GM18526 (cell line): ENCODE data around the gene AHSG.
A peak's percentile ranks its signal among the peaks of the same experiment; 100 is the strongest.

Experiments used
- POLR2A ChIP-seq: IDR thresholded peaks from 3 replicates; pipeline ENCODE4 v1.6.1; 2011; ENCODE audit not compliant: insufficient read length; ENCODE audit errors: extremely low read depth

The AHSG gene, protein sequence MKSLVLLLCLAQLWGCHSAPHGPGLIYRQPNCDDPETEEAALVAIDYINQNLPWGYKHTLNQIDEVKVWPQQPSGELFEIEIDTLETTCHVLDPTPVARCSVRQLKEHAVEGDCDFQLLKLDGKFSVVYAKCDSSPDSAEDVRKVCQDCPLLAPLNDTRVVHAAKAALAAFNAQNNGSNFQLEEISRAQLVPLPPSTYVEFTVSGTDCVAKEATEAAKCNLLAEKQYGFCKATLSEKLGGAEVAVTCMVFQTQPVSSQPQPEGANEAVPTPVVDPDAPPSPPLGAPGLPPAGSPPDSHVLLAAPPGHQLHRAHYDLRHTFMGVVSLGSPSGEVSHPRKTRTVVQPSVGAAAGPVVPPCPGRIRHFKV

GRCh38 chr3:186612721-186613636 is at the start of gene AHSG:
TSS of gene AHSG (plus strand) at chr3:186613060. CDS start at chr3:186613142, 82 bp downstream.
- TF ChIP-seq POLR2A: no peak

- TF ChIP-seq POLR2A: no peak
Observed at GRCh38 chr3:186564586-186564985, 48.3 kb upstream of the AHSG start.

DNA sequence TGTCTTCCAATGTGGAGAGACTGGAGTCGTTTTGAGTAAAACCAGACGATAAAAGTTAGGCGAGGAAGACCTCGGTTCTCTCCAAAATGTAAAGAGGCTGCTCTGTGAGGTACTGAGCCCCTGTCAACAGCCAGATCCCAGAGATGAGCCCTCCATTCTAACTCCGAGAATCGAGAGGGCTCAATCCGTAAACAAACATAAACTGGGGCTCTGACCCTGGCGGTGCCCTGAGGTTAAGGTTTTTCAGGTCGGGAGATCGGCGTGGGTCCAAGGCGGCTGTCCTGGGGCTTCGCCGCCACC is 46.1 kb upstream of the AHSG start:
- TF ChIP-seq POLR2A: no peak

DNA sequence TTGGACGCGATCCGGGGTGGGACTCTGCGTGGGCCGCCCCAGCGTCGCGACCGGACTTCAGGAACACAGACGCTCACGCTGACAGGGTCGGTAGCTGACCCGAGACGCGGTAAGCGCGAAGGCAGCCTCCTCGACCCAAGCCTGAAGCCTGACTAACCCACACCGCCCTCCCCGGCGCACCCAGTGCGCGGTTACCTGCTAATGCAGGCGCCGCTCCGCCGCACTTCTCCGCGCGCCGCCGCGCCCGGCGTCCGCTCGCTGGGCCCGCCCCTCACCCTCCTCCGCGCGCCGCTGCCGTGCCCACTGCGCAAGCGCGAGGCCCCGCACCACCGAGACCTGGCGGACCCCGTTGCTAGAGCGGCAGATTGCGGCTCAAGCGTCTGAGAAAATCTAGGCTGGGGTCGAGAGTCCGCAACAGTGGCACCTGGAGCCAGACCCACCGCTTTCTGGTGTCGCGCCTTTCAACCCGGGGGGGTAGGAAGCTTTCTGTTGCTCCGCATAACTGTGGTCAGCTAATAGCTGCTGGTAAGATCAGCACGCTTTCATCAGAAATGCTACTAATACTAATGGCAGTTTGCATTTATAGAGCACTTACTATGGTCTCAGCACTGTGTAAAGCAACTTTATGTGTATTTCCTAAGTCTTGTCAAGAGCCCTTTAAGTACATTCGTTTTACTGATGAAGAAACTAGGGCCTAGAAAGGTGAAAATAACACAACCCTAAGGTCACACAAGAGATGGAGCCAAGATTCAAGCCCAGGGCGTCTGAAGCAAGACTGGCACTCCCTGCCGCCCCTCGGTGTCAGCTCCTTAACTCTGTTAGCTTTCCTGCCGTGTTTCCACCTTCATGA is 45.6 kb upstream of the AHSG start, which contains the start of gene TBCCD1:
TSS of gene TBCCD1 (minus strand) at position 268 of the 850 bp plus-strand sequence. CDS start 3,010 bp downstream, outside the sequence.
- TF ChIP-seq POLR2A: peak; percentile 97

GRCh38 chr3:186569779-186570095 is 43.1 kb upstream of the AHSG start:
- no peak for TF ChIP-seq POLR2A

DNA sequence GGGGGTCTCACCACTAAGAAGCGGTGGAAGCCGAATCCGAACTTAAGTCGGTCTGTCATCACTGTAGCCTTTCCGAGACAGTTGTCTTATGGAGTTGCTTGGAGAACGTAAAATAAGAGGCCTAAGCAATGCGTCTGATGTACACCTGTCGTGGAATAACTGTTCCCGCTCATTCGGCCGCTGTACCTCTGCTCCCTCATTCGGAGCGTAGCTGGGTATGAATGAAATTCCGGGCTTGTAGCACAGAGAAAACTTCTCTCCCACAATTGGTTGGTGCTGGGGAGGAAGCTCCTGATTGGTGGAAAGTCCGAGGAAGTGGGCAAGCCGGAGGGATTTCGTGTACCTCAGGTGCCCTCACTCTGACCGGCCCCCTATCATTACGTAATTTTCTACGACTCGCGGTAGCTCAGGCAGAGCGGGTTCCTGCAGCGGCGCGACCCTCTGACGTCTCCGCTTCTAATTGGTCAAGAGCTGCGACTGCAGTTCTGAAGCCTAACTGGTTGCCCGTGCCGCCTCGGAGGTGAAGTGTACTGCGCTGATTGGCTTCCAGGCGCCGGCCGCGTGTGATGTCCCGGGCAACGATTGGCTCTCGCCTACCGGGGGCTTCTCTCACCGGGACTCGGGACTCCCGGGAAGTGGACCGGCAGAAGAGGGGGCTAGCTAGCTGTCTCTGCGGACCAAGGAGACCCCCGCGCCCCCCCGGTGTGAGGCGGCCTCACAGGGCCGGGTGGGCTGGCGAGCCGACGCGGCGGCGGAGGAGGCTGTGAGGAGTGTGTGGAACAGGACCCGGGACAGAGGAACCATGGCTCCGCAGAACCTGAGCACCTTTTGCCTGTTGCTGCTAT is 42.5 kb upstream of the AHSG start, which contains the start of gene DNAJB11:
TSS of gene DNAJB11 (plus strand) at position 625 of the 845 bp plus-strand sequence. CDS start at position 803, 178 bp downstream.
- peak; percentile 82 for TF ChIP-seq POLR2A

DNA sequence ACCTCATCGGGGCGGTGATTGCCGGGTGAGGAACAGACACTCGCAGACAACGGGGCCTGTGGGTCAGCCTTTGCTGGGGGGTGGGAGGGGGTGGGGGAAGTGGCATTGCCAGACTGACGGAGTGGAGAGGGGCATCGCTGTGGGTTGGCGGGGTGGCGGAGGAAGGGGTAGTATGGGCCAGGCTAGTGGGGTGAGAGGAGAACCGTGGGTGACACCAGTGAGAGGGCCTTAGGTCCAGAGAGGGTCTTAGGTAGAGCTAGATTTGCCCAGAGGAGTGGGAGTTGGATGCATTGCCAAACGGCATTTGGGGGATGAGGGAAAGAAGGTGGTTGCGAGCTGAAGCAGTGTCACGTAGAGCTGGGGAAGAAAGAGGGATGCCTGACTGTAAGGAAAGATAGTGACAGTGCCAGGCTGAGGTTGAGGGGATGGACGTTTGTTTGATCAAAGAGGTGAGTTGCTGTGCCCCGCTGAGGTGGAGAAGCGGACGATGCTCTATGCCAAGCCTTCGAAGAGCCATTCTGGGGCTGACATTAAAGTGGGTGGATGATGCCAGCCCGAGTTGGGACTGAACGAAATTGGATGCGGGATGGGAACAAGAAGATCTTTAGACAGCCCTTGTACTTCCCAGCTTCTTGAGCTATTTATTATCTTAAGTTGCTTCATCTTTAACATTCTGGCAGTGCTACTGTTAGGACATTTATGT is 41.8 kb upstream of the AHSG start:
- no peak for TF ChIP-seq POLR2A

DNA sequence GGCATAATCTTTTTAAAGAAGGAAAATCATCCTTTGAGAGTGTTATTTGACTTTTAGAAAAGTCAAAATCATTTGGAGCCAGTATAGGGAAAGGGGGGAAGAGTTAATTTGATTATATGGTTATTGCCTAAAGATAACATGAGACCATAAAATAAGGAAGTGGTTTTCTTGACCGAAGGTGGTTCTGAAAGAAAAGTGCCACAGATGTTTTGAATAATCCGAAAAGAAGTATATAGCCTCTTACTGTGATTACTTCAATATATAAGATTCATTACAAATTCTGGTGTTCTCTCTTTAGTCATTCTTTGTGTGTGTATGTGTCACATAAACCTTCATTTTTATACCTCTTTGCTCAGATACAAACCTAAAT is 41.2 kb upstream of the AHSG start:
- no peak for TF ChIP-seq POLR2A

GRCh38 chr3:186577521-186577920 is 35.3 kb upstream of the AHSG start:
- TF ChIP-seq POLR2A: no peak

- no peak for TF ChIP-seq POLR2A
Observed at GRCh38 chr3:186580785-186581184, 32.1 kb upstream of the AHSG start.

DNA sequence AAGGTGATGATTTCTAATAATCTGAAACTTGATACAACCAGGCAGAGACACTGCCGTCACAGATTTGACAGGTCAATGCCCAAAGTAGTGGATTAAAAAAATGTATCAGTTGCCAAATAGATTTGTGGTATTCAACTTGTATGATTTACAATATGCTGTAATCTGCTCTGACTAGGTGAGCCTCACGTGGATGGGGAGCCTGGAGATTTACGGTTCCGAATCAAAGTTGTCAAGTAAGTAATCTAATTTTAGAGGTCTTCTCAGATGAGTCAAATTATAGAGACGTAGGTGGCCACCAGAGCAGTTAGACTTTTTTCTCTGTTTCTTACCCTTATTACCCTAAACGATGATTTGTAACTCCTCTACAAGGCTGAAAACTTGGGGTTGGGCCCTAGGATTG is 30.3 kb upstream of the AHSG start:
- no peak for TF ChIP-seq POLR2A

- TF ChIP-seq POLR2A: no peak
Observed at GRCh38 chr3:186583831-186584230, 29.0 kb upstream of the AHSG start.

DNA sequence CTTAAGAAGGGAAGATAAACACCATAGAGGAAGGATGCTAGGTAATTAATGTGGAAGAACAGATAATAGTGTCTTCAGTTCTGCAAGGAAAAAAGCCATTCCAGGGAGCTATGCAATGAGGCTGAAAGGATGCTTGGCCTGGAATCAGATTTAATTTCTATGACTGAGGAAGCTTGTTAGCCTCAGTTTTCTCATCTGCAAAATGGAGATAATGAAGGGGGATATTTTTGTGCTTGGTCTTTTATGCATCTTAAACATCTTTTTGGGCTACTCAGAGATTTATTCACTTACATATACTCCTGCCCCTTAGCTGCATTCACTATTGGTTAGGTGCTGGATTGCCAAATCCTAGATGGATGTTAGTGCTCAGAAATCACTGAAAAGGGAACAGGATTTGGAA is 25.7 kb upstream of the AHSG start:
- no peak for TF ChIP-seq POLR2A

- no peak for TF ChIP-seq POLR2A
Observed at GRCh38 chr3:186588632-186589031, 24.2 kb upstream of the AHSG start.
